Neuronal stem cell (in vitro differentiated cells): ENCODE measurements around the gene CFAP52.

Source experiments
- DNase-seq: peaks from one replicate; pipeline ENCODE4 v3.0.0-alpha.2; 2013; ENCODE audit warnings: low spot score
- H2AFZ ChIP-seq: one replicate; pipeline ENCODE4 v1.6.1; 2013; ENCODE audit warnings: mild to moderate bottlenecking, low read length, inconsistent platforms
- H2AK5ac ChIP-seq: 2 replicates; pipeline ENCODE4 v1.6.1; 2013; ENCODE audit warnings: low read depth, mild to moderate bottlenecking, inconsistent platforms, low read length, moderate library complexity, mixed read lengths
- H2BK120ac ChIP-seq: 2 replicates; pipeline ENCODE4 v1.6.1; 2013; ENCODE audit warnings: low read depth, mild to moderate bottlenecking, inconsistent platforms, low read length, moderate library complexity, mixed read lengths
- H2BK12ac ChIP-seq: one replicate; pipeline ENCODE4 v1.6.1; 2013; ENCODE audit warnings: low read length, inconsistent platforms
- H2BK15ac ChIP-seq: 2 replicates; pipeline ENCODE4 v1.6.1; 2013; ENCODE audit warnings: mild to moderate bottlenecking, low read length, inconsistent platforms, mixed read lengths
- H2BK5ac ChIP-seq: one replicate; pipeline ENCODE4 v1.6.1; 2013; ENCODE audit warnings: inconsistent platforms, mild to moderate bottlenecking, low read length, moderate library complexity
- H3K14ac ChIP-seq: one replicate; pipeline ENCODE4 v1.6.1; 2013; ENCODE audit warnings: low read length, inconsistent platforms
- H3K18ac ChIP-seq: 2 replicates; pipeline ENCODE4 v1.6.1; 2013; ENCODE audit warnings: low read length, inconsistent platforms
- H3K23ac ChIP-seq: 2 replicates; pipeline ENCODE4 v1.6.1; 2013; ENCODE audit warnings: low read depth, mild to moderate bottlenecking, mixed read lengths, low read length, inconsistent platforms; ENCODE audit not compliant: poor library complexity
- H3K27ac ChIP-seq: replicated peaks from 3 replicates; pipeline ENCODE4 v1.5.1; 2013; ENCODE audit warnings: low read length, inconsistent platforms
- H3K27me3 ChIP-seq, 3 experiments: 2 replicates each; pipeline ENCODE4 v1.6.1; 2013; ENCODE audit warnings: low read length in 3 of 3, mild to moderate bottlenecking in 2 of 3, inconsistent platforms in 1 of 3, low read depth in 1 of 3, mixed read lengths in 1 of 3, moderate library complexity in 1 of 3; ENCODE audit not compliant: control insufficient read depth in 3 of 3, insufficient read depth in 3 of 3
- H3K36me3 ChIP-seq, 2 donors: replicated peaks in 1 of 2; 2 replicates each; pipeline ENCODE4 v1.6.1; 2013; ENCODE audit warnings: low read length in 2 of 2; ENCODE audit not compliant: control insufficient read depth in 2 of 2, insufficient read depth in 2 of 2
- H3K4ac ChIP-seq: 2 replicates; pipeline ENCODE4 v1.6.1; 2013; ENCODE audit warnings: inconsistent platforms, mild to moderate bottlenecking, low read length, moderate library complexity
- H3K4me1 ChIP-seq, 2 donors: 1 replicate in 1 of 2; 2 replicates in 1 of 2; pipeline ENCODE4 v1.6.1; 2013; ENCODE audit warnings: low read length in 2 of 2, low read depth in 1 of 2; ENCODE audit not compliant: control insufficient read depth in 2 of 2, insufficient read depth in 1 of 2
- H3K4me2 ChIP-seq: one replicate; pipeline ENCODE4 v1.6.1; 2013; ENCODE audit warnings: mild to moderate bottlenecking, low read length, inconsistent platforms; ENCODE audit not compliant: insufficient read depth, poor library complexity, severe bottlenecking
- H3K4me3 ChIP-seq, 2 donors: 2 replicates each; pipeline ENCODE4 v1.5.1; 2013; ENCODE audit warnings: low read length in 2 of 2, mild to moderate bottlenecking in 2 of 2, inconsistent platforms in 1 of 2, moderate library complexity in 1 of 2
- H3K79me1 ChIP-seq: one replicate; pipeline ENCODE4 v1.6.1; 2013; ENCODE audit warnings: low read depth, mild to moderate bottlenecking, inconsistent platforms, low read length, moderate library complexity
- H3K9ac ChIP-seq: one replicate; pipeline ENCODE4 v1.6.1; 2013; ENCODE audit warnings: mild to moderate bottlenecking, low read depth, low read length, inconsistent platforms; ENCODE audit not compliant: poor library complexity
- H3K9me3 ChIP-seq, 2 donors: replicated peaks in 1 of 2; 2 replicates each; pipeline versions ENCODE3 to v1.6.1; 2013; ENCODE audit warnings: low read length in 2 of 2, mild to moderate bottlenecking in 2 of 2, inconsistent platforms in 1 of 2, low read depth in 1 of 2, mixed read lengths in 1 of 2, moderate library complexity in 1 of 2; ENCODE audit not compliant: control insufficient read depth in 2 of 2, insufficient read depth in 1 of 2
- H4K8ac ChIP-seq: one replicate; pipeline ENCODE4 v1.6.1; 2013; ENCODE audit warnings: low read depth, mild to moderate bottlenecking, inconsistent platforms, low read length, moderate library complexity
- H4K91ac ChIP-seq: one replicate; pipeline ENCODE4 v1.6.1; 2013; ENCODE audit warnings: low read length, low read depth, mild to moderate bottlenecking, inconsistent platforms; ENCODE audit not compliant: poor library complexity
- WGBS, 2 donors: extraction: QIAGEN DNeasy Blood & Tissue Kit; methylation state at CpG; one replicate each; pipeline ENCODE4 v1.1.7; 2013; ENCODE audit warnings: missing lambda C conversion rate in 2 of 2, mixed read lengths in 1 of 2; ENCODE audit not compliant: insufficient read length in 2 of 2, insufficient replicate concordance in 1 of 2; ENCODE audit errors: extremely low coverage in 2 of 2; 5-methylcytosine and 5-hydroxymethylcytosine counted together

Gene CFAP52

GRCh38 chr17:9672691-9673090, 96.2 kb downstream of the CFAP52 start:
- Histone ChIP-seq H3K9me3 (no peaks in the 10 kb centered on the region), H3K23ac (no peak overlapping the region), H4K91ac (no peak overlapping the region), H3K14ac (no peak overlapping the region), H2AK5ac (no peak overlapping the region), H2AFZ (no peak overlapping the region), H3K79me1 (no peaks in the 10 kb centered on the region), H2BK120ac (no peak overlapping the region), H3K4ac (no peak overlapping the region), H2BK12ac (no peak overlapping the region), H4K8ac (no peak overlapping the region), H3K9ac (no peak overlapping the region), H3K36me3 (no peaks in the 10 kb centered on the region), H3K4me3 (no peak overlapping the region), H3K4me1 (peaks cover 0 to 11% of the 10 kb centered on the region in 2 donors), H3K27me3 (peaks cover 0 to 9% (median 0%) of the 10 kb centered on the region in 3 experiments), H2BK5ac (no peak overlapping the region), H3K18ac (no peak overlapping the region), H3K4me2 (no peak overlapping the region), H2BK15ac (no peak overlapping the region), H3K27ac (no peak overlapping the region)
- DNase-seq = no peak
- no CpG with 5 or more reads among the region's 6 CpGs for WGBS, 2 donors

- WGBS, 2 donors = no CpG with 5 or more reads among the region's 4 CpGs
- peaks cover 0 to 9% (median 0%) of the 10 kb centered on the region in 3 experiments for H3K27me3 ChIP-seq
- H3K9me3 ChIP-seq = peaks cover 0 to 2% of the 10 kb centered on the region in 2 donors
- H3K14ac ChIP-seq = no peak overlapping the region
- no peak overlapping the region for H3K4me3 ChIP-seq
- H3K36me3 ChIP-seq = no peaks in the 10 kb centered on the region
- H2AFZ ChIP-seq = no peak overlapping the region
- no peak overlapping the region for H3K27ac ChIP-seq
- no peak overlapping the region for H3K9ac ChIP-seq
- H4K91ac ChIP-seq = no peak overlapping the region
- no peak overlapping the region for H3K18ac ChIP-seq
- H3K4me1 ChIP-seq = peaks cover 0 to 6% of the 10 kb centered on the region in 2 donors
- no peak overlapping the region for H3K4ac ChIP-seq
- no peak overlapping the region for H3K23ac ChIP-seq
- H2BK5ac ChIP-seq = no peak overlapping the region
- H3K79me1 ChIP-seq = no peaks in the 10 kb centered on the region
- no peak overlapping the region for H2BK120ac ChIP-seq
- H3K4me2 ChIP-seq = no peak overlapping the region
- no peak overlapping the region for H4K8ac ChIP-seq
- DNase-seq = no peak
- no peak overlapping the region for H2BK12ac ChIP-seq
- H2AK5ac ChIP-seq = no peak overlapping the region
- no peak overlapping the region for H2BK15ac ChIP-seq
Measured at GRCh38 chr17:9676084-9676483, 99.6 kb downstream of the CFAP52 start.

DNA sequence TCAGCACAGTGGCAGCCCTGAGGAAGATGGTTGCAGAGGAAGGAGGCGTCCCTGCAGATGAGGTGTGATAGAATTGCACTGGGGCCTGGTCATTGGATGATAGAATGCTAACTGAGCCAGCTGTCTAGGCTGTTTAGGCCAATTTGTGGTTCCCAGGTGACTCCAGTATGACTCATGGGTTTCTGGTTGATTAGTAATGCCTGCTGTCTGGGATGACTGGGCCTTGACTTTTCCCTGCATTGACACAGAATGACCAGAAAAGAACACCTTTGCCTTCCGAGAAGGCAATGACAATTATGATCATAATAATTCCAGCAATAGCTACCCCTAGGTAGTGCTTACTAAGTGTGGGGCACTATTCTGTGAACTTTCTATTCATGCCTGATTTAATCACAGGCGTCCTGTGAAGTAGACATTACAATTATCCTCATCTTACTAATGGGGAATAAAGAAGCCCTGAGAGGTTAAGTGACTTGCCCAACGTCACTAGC, 100.4 kb downstream of the CFAP52 start:
- Histone ChIP-seq H2AK5ac (no peak overlapping the region), H3K79me1 (no peaks in the 10 kb centered on the region), H4K8ac (no peak overlapping the region), H3K4me1 (no peaks in the 10 kb centered on the region), H2BK5ac (no peak overlapping the region), H3K18ac (no peak overlapping the region), H3K4me2 (no peak overlapping the region), H3K27ac (no peak overlapping the region), H3K9ac (no peak overlapping the region), H2AFZ (no peak overlapping the region), H3K9me3 (peaks cover 0 to 2% of the 10 kb centered on the region in 2 donors), H4K91ac (no peak overlapping the region), H3K27me3 (peaks cover 0 to 6% (median 0%) of the 10 kb centered on the region in 3 experiments), H3K4ac (no peak overlapping the region), H3K4me3 (no peak overlapping the region), H2BK12ac (no peak overlapping the region), H3K14ac (no peak overlapping the region), H2BK15ac (no peak overlapping the region), H3K23ac (no peak overlapping the region), H3K36me3 (no peaks in the 10 kb centered on the region), H2BK120ac (no peak overlapping the region)
- no peak for DNase-seq
- WGBS, 2 donors = no CpG with 5 or more reads among the region's 4 CpGs

- no peak overlapping the region for H3K23ac ChIP-seq
- H3K9me3 ChIP-seq = peaks cover 0 to 2% of the 10 kb centered on the region in 2 donors
- no peak overlapping the region for H4K8ac ChIP-seq
- no peaks in the 10 kb centered on the region for H3K79me1 ChIP-seq
- H2AFZ ChIP-seq = no peak overlapping the region
- no peak overlapping the region for H3K27ac ChIP-seq
- H4K91ac ChIP-seq = no peak overlapping the region
- H2BK5ac ChIP-seq = no peak overlapping the region
- no peak overlapping the region for H3K4me2 ChIP-seq
- H3K4me1 ChIP-seq = no peaks in the 10 kb centered on the region
- H3K4me3 ChIP-seq = no peak overlapping the region
- no CpG with 5 or more reads among the region's 7 CpGs for WGBS, 2 donors
- no peak overlapping the region for H3K14ac ChIP-seq
- no peak overlapping the region for H2BK12ac ChIP-seq
- peaks cover 0 to 6% (median 0%) of the 10 kb centered on the region in 3 experiments for H3K27me3 ChIP-seq
- no peaks in the 10 kb centered on the region for H3K36me3 ChIP-seq
- no peak overlapping the region for H2BK15ac ChIP-seq
- H2BK120ac ChIP-seq = no peak overlapping the region
- no peak for DNase-seq
- no peak overlapping the region for H3K18ac ChIP-seq
- H3K9ac ChIP-seq = no peak overlapping the region
- H2AK5ac ChIP-seq = no peak overlapping the region
- H3K4ac ChIP-seq = no peak overlapping the region
Measured at GRCh38 chr17:9677411-9677810, 101.0 kb downstream of the CFAP52 start.
